Activated T-cell treated with anti-CD3 and anti-CD28 coated beads, Interleukin-2, amount 50 U/mL, for 72 hours (primary cell): Measurements from ENCODE around the gene GATA6. TPM values are rescaled to one million over a fixed set of nuclear protein-coding genes. Genes with fewer than 3 reads are reported as not detected.
"Not testable (repeated sequence)": the region's sequence is repeated elsewhere in the genome, so short reads cannot be mapped to it uniquely, and the experiment has no call there.

ENCODE experiments used
- ATAC-seq, 2 donors: fragments of 150-1000 bp; cut with Tn5 transposase; replicated peaks in 1 of 2; 2 replicates each; pipeline ENCODE4 v1.10.0; 2021; ENCODE audit warnings: moderate library complexity in 2 of 2, mild to moderate bottlenecking in 1 of 2
- DNase-seq, 2 donors: peaks; one replicate each; pipeline ENCODE4 v3.0.0; 2021 to 2022; ENCODE audit warnings: mixed read lengths in 1 of 2
- H3K27ac Mint-ChIP-seq: one replicate; pipeline ENCODE4 v1.8.0; 2022; ENCODE audit warnings: mild to moderate bottlenecking, moderate library complexity, mixed read lengths
- H3K27me3 Mint-ChIP-seq: one replicate; pipeline ENCODE4 v1.8.0; 2022; ENCODE audit warnings: low read depth, mixed read lengths
- H3K36me3 Mint-ChIP-seq, 2 donors: one replicate each; pipeline ENCODE4 v1.8.0; 2022; ENCODE audit warnings: mixed read lengths in 2 of 2, mild to moderate bottlenecking in 1 of 2; ENCODE audit not compliant: insufficient read depth in 2 of 2
- H3K4me1 Mint-ChIP-seq: one replicate; pipeline ENCODE4 v1.8.0; 2022; ENCODE audit warnings: low read depth, mixed read lengths
- H3K4me3 Mint-ChIP-seq, 2 donors: one replicate each; pipeline ENCODE4 v1.8.0; 2022; ENCODE audit warnings: mild to moderate bottlenecking in 2 of 2, mixed read lengths in 2 of 2, moderate library complexity in 2 of 2
- H3K9me3 Mint-ChIP-seq, 2 donors: one replicate each; pipeline ENCODE4 v1.8.0; 2022; ENCODE audit warnings: mixed read lengths in 2 of 2
- total RNA-seq, 2 donors: library from RNA; stranded (reverse); gene quantifications; one replicate each; pipeline ENCODE4 v1.2.3, GENCODE V29; 2022

GATA6 gene
- total RNA-seq, 2 donors from 2014 or later: 0.39 to 0.43 TPM

GRCh38 chr18:22179174-22179573, 9.8 kb downstream of the GATA6 start:
- no peaks in the 10 kb centered on the region for H3K4me1 Mint-ChIP-seq
- no peak overlapping the region for H3K4me3 Mint-ChIP-seq
- no peak for DNase-seq
- peaks cover 0 to 1% of the 10 kb centered on the region in 2 donors for H3K36me3 Mint-ChIP-seq
- peaks cover 42% of the 10 kb centered on the region for H3K27me3 Mint-ChIP-seq
- H3K9me3 Mint-ChIP-seq: no peaks in the 10 kb centered on the region
- ATAC-seq: no peak
- H3K27ac Mint-ChIP-seq: no peak overlapping the region

GRCh38 chr18:22179631-22180030, 10.2 kb downstream of the GATA6 start:
- H3K27me3 Mint-ChIP-seq: peaks cover 38% of the 10 kb centered on the region
- no peaks in the 10 kb centered on the region for H3K9me3 Mint-ChIP-seq
- H3K36me3 Mint-ChIP-seq: peaks cover 0 to 1% of the 10 kb centered on the region in 2 donors
- DNase-seq (no peak), ATAC-seq (no peak)
- no peaks in the 10 kb centered on the region for H3K4me1 Mint-ChIP-seq
- no peak overlapping the region for H3K27ac Mint-ChIP-seq
- no peak overlapping the region for H3K4me3 Mint-ChIP-seq

GRCh38 chr18:22180722-22181121, 11.3 kb downstream of the GATA6 start:
- peaks cover 28% of the 10 kb centered on the region for H3K27me3 Mint-ChIP-seq
- no peak overlapping the region for H3K4me3 Mint-ChIP-seq
- no peak overlapping the region for H3K27ac Mint-ChIP-seq
- DNase-seq (no peak), ATAC-seq (no peak)
- no peaks in the 10 kb centered on the region for H3K4me1 Mint-ChIP-seq
- H3K9me3 Mint-ChIP-seq: no peaks in the 10 kb centered on the region
- H3K36me3 Mint-ChIP-seq: peaks cover 0 to 1% of the 10 kb centered on the region in 2 donors

GRCh38 chr18:22182884-22183697, 13.7 kb downstream of the GATA6 start:
- no peak for ATAC-seq
- no peak overlapping the region for H3K4me3 Mint-ChIP-seq
- no peaks in the 10 kb centered on the region for H3K4me1 Mint-ChIP-seq
- no peaks in the 10 kb centered on the region for H3K9me3 Mint-ChIP-seq
- peaks cover 12% of the 10 kb centered on the region for H3K27me3 Mint-ChIP-seq
- DNase-seq: no peak
- no peak overlapping the region for H3K27ac Mint-ChIP-seq
- H3K36me3 Mint-ChIP-seq: no peaks in the 10 kb centered on the region

- DNase-seq: no peak
- no peak overlapping the region for H3K4me3 Mint-ChIP-seq
Observed at GRCh38 chr18:22183698-22184170, 14.3 kb downstream of the GATA6 start.

GRCh38 chr18:22184573-22184972, 15.2 kb downstream of the GATA6 start:
- DNase-seq, H3K9me3 Mint-ChIP-seq, H3K27ac Mint-ChIP-seq, H3K4me1 Mint-ChIP-seq, H3K27me3 Mint-ChIP-seq, ATAC-seq, H3K36me3 Mint-ChIP-seq, H3K4me3 Mint-ChIP-seq: not testable (repeated sequence)

More at GRCh38 chr18:22183698-22184170, 14.3 kb downstream of the GATA6 start:
- Mint-ChIP-seq H3K27me3 (peaks cover 9% of the 10 kb centered on the region), H3K27ac (no peak overlapping the region), H3K4me1 (no peaks in the 10 kb centered on the region), H3K36me3 (no peaks in the 10 kb centered on the region), H3K9me3 (no peaks in the 10 kb centered on the region)
- no peak for ATAC-seq

- Mint-ChIP-seq H3K9me3 (no peaks in the 10 kb centered on the region), H3K27ac (no peak overlapping the region), H3K36me3 (no peaks in the 10 kb centered on the region), H3K4me3 (no peak overlapping the region), H3K4me1 (no peaks in the 10 kb centered on the region), H3K27me3 (peaks cover 2% of the 10 kb centered on the region)
- ATAC-seq (no peak), DNase-seq (no peak)
Observed at GRCh38 chr18:22185273-22185672, 15.9 kb downstream of the GATA6 start.

- ATAC-seq: no peak
- H3K27me3 Mint-ChIP-seq: no peaks in the 10 kb centered on the region
- no peak for DNase-seq
- H3K4me3 Mint-ChIP-seq: no peak overlapping the region
- no peaks in the 10 kb centered on the region for H3K9me3 Mint-ChIP-seq
- no peaks in the 10 kb centered on the region for H3K4me1 Mint-ChIP-seq
- H3K36me3 Mint-ChIP-seq: no peaks in the 10 kb centered on the region
- H3K27ac Mint-ChIP-seq: no peak overlapping the region
Observed at GRCh38 chr18:22185771-22186386, 16.5 kb downstream of the GATA6 start.

GRCh38 chr18:22186484-22186971, 17.1 kb downstream of the GATA6 start:
- H3K36me3 Mint-ChIP-seq: no peaks in the 10 kb centered on the region
- no peak overlapping the region for H3K4me3 Mint-ChIP-seq
- DNase-seq: no peak
- H3K27ac Mint-ChIP-seq: no peak overlapping the region
- no peaks in the 10 kb centered on the region for H3K27me3 Mint-ChIP-seq
- H3K4me1 Mint-ChIP-seq: no peaks in the 10 kb centered on the region
- H3K9me3 Mint-ChIP-seq: no peaks in the 10 kb centered on the region
- no peak for ATAC-seq

- Mint-ChIP-seq H3K4me3 (no peak overlapping the region), H3K27me3 (no peaks in the 10 kb centered on the region), H3K4me1 (no peaks in the 10 kb centered on the region), H3K9me3 (no peaks in the 10 kb centered on the region), H3K36me3 (no peaks in the 10 kb centered on the region), H3K27ac (no peak overlapping the region)
- ATAC-seq (no peak), DNase-seq (no peak)
Observed at GRCh38 chr18:22188559-22189267, 19.3 kb downstream of the GATA6 start.

- DNase-seq (no peak), ATAC-seq (no peak)
- Mint-ChIP-seq H3K27me3 (no peaks in the 10 kb centered on the region), H3K36me3 (no peaks in the 10 kb centered on the region), H3K4me1 (no peaks in the 10 kb centered on the region), H3K9me3 (no peaks in the 10 kb centered on the region), H3K4me3 (no peak overlapping the region), H3K27ac (no peak overlapping the region)
Observed at GRCh38 chr18:22189449-22190166, 20.2 kb downstream of the GATA6 start.

- Mint-ChIP-seq H3K9me3 (no peaks in the 10 kb centered on the region), H3K36me3 (no peaks in the 10 kb centered on the region), H3K27me3 (no peaks in the 10 kb centered on the region), H3K4me1 (no peaks in the 10 kb centered on the region), H3K27ac (no peak overlapping the region), H3K4me3 (no peak overlapping the region)
- ATAC-seq (no peak), DNase-seq (no peak)
Observed at GRCh38 chr18:22191346-22191695, 21.9 kb downstream of the GATA6 start.

GRCh38 chr18:22191923-22192322, 22.5 kb downstream of the GATA6 start:
- no peak for DNase-seq
- Mint-ChIP-seq H3K36me3 (no peaks in the 10 kb centered on the region), H3K27me3 (no peaks in the 10 kb centered on the region), H3K27ac (no peak overlapping the region), H3K4me1 (no peaks in the 10 kb centered on the region), H3K9me3 (no peaks in the 10 kb centered on the region), H3K4me3 (no peak overlapping the region)
- no peak for ATAC-seq
